ENCODE measurements around the gene CDC45.

DNA sequence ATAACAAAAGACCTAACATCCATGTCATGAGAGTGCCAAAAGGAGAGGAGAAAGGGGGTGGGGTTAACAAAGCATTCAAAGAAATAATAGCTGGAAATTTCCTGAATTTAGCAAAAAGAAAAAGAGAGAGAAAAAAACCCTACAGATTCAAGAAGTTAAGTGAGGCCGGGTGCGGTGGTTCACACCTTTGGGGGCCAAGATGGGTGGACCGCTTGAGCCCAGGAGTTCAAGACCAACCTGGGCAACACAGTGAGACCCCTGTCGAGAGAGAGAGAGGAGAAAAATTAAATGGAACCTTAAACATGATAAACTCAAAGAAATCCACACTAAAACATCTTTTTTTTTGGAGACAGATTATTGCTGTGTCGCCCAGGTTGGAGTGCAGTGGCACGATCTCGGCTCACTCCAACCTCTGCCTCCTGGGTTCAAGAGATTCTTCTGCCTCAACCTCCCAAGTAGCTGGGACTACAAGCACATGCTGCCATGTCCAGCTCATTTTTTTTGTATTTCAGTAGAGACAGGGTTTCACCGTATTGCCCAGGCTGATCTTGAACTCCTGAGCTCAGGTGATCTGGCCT is 53.4 kb downstream of the CDC45 start:
- TF ChIP-seq GATA2 (IDR thresholded peaks at IDR 0.05; ENCODE audit: low read depth, low read length) (no peak), GATA3 (IDR thresholded peaks at IDR 0.05; ENCODE audit: low read depth, low read length) (no peak)

Data from SH-SY5Y (cell line).